SK-N-SH treated with all-trans-retinoic acid at 6 μM for 48 hours (cell line): ENCODE results near the gene SLC13A1.

ENCODE experiments used
- ATAC-seq: fragments of 200-7000 bp; cut with Tn5 transposase; 3 replicates; pipeline ENCODE4 v1.9.1; 2020; ENCODE audit warnings: mild to moderate bottlenecking, moderate library complexity
- ARNTL ChIP-seq: fragments of 450-650 bp; formaldehyde crosslinking; IDR thresholded peaks from 2 replicates; pipeline ENCODE4 v1.5.0; 2020; ENCODE audit warnings: low read depth, mild to moderate bottlenecking, moderate library complexity, borderline replicate concordance
- BACH2 ChIP-seq: fragments of 250-450 bp; sonication (Bioruptor Pico); IDR thresholded peaks from 2 replicates; pipeline ENCODE4 v1.9.0; 2021; ENCODE audit warnings: mild to moderate bottlenecking, borderline replicate concordance
- CREB5 ChIP-seq: fragments of 250-450 bp; sonication (Bioruptor Pico); IDR thresholded peaks from 2 replicates; pipeline ENCODE4 v1.5.1; 2020; ENCODE audit warnings: low read depth, mild to moderate bottlenecking, moderate library complexity
- CSDC2 ChIP-seq: fragments of 250-450 bp; sonication (Bioruptor Pico); IDR thresholded peaks from 2 replicates; pipeline ENCODE4 v1.5.0; 2020; ENCODE audit warnings: mild to moderate bottlenecking, moderate library complexity
- CSRNP3 ChIP-seq: fragments of 250-450 bp; sonication (Bioruptor Pico); IDR thresholded peaks from 2 replicates; pipeline ENCODE4 v1.5.1; 2021; ENCODE audit warnings: mild to moderate bottlenecking, moderate library complexity
- ESRRG ChIP-seq: fragments of 250-450 bp; sonication (Bioruptor Pico); IDR thresholded peaks from 2 replicates; pipeline ENCODE4 v1.6.1; 2021; ENCODE audit warnings: mild to moderate bottlenecking
- GLIS3 ChIP-seq: fragments of 250-450 bp; sonication (Bioruptor Pico); IDR thresholded peaks from 2 replicates; pipeline ENCODE4 v1.5.0; 2020; ENCODE audit warnings: mild to moderate bottlenecking, moderate library complexity
- OSR1 ChIP-seq: fragments of 250-450 bp; sonication (Bioruptor Pico); IDR thresholded peaks from 2 replicates; pipeline ENCODE4 v1.8.0; 2022; ENCODE audit warnings: moderate library complexity, mild to moderate bottlenecking, inconsistent platforms
- POU6F1 ChIP-seq: fragments of 250-450 bp; sonication (Bioruptor Pico); IDR thresholded peaks from 2 replicates; pipeline ENCODE4 v1.8.0; 2021; ENCODE audit warnings: low read depth, mild to moderate bottlenecking, moderate library complexity, borderline replicate concordance
- RARB ChIP-seq: fragments of 250-450 bp; sonication (Bioruptor Pico); IDR thresholded peaks from 2 replicates; pipeline ENCODE4 v1.8.0; 2021; ENCODE audit warnings: mild to moderate bottlenecking, moderate library complexity
- SNAI2 ChIP-seq: fragments of 250-450 bp; sonication (Bioruptor Pico); IDR thresholded peaks from 2 replicates; pipeline ENCODE4 v1.5.0; 2020; ENCODE audit warnings: mild to moderate bottlenecking, moderate library complexity
- TCF4 ChIP-seq: fragments of 250-450 bp; sonication (Bioruptor Pico); IDR thresholded peaks from 2 replicates; pipeline ENCODE4 v1.8.0; 2021; ENCODE audit warnings: mild to moderate bottlenecking, moderate library complexity, borderline replicate concordance
- ZC3H10 ChIP-seq: fragments of 250-450 bp; sonication (Bioruptor Pico); IDR thresholded peaks from 2 replicates; pipeline ENCODE4 v1.5.1; 2021; ENCODE audit warnings: mild to moderate bottlenecking, moderate library complexity
- ZFP3 ChIP-seq: fragments of 250-450 bp; sonication (Bioruptor Pico); IDR thresholded peaks from 2 replicates; pipeline ENCODE4 v1.5.0; 2020; ENCODE audit warnings: mild to moderate bottlenecking, moderate library complexity
- ZFP30 ChIP-seq: fragments of 450-650 bp; formaldehyde crosslinking; IDR thresholded peaks from 2 replicates; pipeline ENCODE4 v1.5.0; 2022; ENCODE audit warnings: mild to moderate bottlenecking, moderate library complexity
- ZNF565 ChIP-seq: fragments of 450-650 bp; formaldehyde crosslinking; conservative IDR thresholded peaks from 2 replicates; pipeline ENCODE4 v1.5.0; 2020; ENCODE audit warnings: low read depth, mild to moderate bottlenecking, moderate library complexity
- ZNF70 ChIP-seq: fragments of 450-650 bp; formaldehyde crosslinking; IDR thresholded peaks from 2 replicates; pipeline ENCODE4 v1.5.0; 2020; ENCODE audit warnings: mild to moderate bottlenecking, moderate library complexity
- ZNF8 ChIP-seq: fragments of 450-650 bp; formaldehyde crosslinking; IDR thresholded peaks from 2 replicates; pipeline ENCODE4 v1.5.0; 2020; ENCODE audit warnings: mild to moderate bottlenecking, moderate library complexity
- TF ChIP-seq, protein P1 (sequence below): fragments of 250-450 bp; sonication (Bioruptor Pico); IDR thresholded peaks from 2 replicates; pipeline ENCODE4 v1.8.0; 2020; ENCODE audit warnings: mild to moderate bottlenecking, moderate library complexity, borderline replicate concordance
- TF ChIP-seq, protein P2 (sequence below): fragments of 250-450 bp; sonication (Bioruptor Pico); IDR thresholded peaks from 2 replicates; pipeline ENCODE4 v1.5.0; 2020; ENCODE audit warnings: mild to moderate bottlenecking, moderate library complexity

The SLC13A1 gene

DNA sequence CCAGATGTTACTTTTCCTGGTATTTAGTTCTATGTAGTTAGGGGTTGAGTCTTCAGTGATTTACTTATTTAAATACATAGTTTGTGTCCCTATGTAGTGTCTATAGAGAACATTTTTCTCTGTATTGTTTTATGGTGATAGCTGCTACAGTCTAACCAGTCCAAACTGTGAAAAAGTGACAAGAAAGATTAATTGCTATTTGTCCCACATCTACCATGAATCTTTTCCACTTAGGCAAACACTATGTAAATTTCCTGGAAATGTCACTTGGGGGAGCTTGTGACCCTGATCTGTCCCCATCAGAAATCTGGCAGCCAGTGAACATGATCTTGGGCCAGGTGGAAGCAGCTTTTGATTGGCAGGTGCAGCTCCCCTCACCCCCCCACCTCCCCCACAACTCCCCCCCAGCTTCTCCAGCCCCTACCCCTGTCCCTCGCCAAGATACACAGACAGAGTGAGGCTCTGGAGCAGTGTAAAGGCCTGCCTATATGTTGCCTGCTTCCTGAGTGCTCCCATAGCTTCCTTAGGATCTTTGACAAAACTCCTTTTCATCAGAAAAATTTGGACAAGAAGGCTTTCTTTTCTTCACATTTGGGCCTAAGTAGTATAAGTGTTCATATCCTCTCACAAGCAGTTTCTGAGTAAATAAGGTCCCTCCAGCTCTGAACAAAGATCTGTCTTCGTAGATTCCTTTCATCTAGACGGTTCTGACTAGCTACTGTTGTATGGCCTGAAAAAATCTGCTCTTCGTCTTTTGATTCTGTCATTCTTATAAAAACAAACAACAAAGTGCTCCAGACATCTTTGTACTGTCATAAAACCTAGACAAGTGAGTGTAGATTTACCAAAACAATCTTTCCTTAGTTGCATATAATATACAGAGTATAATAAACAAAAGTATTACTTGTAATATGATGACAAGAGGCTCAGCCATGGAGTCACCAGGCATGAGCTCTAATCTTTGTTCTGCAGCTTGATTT lies 31.5 kb upstream of the SLC13A1 start:
- TF ChIP-seq TCF4 (no peak), SNAI2 (no peak), CSRNP3 (CRISPR knock-in tag) (no peak), BACH2 (no peak), OSR1 (CRISPR knock-in tag) (no peak)
- TF ChIP-seq, protein P1, sequence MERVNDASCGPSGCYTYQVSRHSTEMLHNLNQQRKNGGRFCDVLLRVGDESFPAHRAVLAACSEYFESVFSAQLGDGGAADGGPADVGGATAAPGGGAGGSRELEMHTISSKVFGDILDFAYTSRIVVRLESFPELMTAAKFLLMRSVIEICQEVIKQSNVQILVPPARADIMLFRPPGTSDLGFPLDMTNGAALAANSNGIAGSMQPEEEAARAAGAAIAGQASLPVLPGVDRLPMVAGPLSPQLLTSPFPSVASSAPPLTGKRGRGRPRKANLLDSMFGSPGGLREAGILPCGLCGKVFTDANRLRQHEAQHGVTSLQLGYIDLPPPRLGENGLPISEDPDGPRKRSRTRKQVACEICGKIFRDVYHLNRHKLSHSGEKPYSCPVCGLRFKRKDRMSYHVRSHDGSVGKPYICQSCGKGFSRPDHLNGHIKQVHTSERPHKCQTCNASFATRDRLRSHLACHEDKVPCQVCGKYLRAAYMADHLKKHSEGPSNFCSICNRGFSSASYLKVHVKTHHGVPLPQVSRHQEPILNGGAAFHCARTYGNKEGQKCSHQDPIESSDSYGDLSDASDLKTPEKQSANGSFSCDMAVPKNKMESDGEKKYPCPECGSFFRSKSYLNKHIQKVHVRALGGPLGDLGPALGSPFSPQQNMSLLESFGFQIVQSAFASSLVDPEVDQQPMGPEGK (CRISPR knock-in tag) = no peak
- ATAC-seq = no peak

DNA sequence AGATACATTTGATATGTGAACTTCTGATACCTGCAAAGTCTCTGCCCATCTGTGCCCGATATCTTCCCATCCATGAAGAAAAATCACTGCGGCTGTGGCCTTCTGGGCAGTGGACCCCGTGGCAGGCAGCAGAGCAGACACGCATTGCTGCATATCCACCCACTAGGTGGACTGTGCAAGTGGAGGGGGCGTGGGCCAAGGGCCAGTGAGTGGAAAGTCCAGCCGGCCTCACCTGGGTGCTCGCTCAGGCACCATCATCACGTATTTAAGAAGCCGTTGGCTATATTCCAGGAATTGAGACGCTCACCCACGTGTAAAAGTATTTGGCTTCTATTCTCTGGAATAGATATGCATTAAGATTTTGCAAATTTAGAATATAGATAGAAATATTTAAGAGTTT lies 30.8 kb upstream of the SLC13A1 start:
- TF ChIP-seq BACH2 (no peak), POU6F1 (CRISPR knock-in tag) (no peak), CREB5 (no peak), ZFP30 (CRISPR knock-in tag) (no peak), ZNF70 (no peak)
- ATAC-seq = no peak

- no peak for TF ChIP-seq BACH2
- TF ChIP-seq, protein P2, sequence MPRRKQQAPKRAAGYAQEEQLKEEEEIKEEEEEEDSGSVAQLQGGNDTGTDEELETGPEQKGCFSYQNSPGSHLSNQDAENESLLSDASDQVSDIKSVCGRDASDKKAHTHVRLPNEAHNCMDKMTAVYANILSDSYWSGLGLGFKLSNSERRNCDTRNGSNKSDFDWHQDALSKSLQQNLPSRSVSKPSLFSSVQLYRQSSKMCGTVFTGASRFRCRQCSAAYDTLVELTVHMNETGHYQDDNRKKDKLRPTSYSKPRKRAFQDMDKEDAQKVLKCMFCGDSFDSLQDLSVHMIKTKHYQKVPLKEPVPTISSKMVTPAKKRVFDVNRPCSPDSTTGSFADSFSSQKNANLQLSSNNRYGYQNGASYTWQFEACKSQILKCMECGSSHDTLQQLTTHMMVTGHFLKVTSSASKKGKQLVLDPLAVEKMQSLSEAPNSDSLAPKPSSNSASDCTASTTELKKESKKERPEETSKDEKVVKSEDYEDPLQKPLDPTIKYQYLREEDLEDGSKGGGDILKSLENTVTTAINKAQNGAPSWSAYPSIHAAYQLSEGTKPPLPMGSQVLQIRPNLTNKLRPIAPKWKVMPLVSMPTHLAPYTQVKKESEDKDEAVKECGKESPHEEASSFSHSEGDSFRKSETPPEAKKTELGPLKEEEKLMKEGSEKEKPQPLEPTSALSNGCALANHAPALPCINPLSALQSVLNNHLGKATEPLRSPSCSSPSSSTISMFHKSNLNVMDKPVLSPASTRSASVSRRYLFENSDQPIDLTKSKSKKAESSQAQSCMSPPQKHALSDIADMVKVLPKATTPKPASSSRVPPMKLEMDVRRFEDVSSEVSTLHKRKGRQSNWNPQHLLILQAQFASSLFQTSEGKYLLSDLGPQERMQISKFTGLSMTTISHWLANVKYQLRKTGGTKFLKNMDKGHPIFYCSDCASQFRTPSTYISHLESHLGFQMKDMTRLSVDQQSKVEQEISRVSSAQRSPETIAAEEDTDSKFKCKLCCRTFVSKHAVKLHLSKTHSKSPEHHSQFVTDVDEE = no peak
- ATAC-seq = no peak
Measured at GRCh38 chr7:123230147-123230546, 30.4 kb upstream of the SLC13A1 start.

DNA sequence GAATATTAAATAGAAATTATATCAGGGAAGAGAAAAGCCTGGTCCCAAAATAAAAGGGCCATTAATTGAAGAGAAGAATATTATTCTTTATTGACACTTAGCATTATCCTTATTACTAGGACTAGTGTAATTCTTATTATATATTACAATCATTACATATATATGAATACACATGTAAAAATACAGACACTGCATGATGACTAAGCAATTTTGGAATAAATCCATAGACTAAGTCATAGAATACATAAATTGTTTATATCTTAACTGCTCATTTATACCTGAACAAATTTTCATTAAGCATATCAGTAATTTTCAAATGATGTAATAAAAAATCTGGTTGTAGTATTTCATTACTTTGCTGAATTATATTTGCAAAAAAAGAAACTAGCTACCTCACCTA lies 29.7 kb upstream of the SLC13A1 start:
- no peak for ATAC-seq
- TF ChIP-seq ARNTL (no peak), RARB (CRISPR knock-in tag) (no peak), TCF4 (no peak), ZC3H10 (CRISPR knock-in tag) (no peak), ZNF70 (no peak), CSDC2 (CRISPR knock-in tag) (no peak), CREB5 (no peak), ZFP3 (CRISPR knock-in tag) (no peak), SNAI2 (no peak), ZNF565 (CRISPR knock-in tag) (no peak), ZNF8 (CRISPR knock-in tag) (no peak), ESRRG (CRISPR knock-in tag) (no peak), CSRNP3 (CRISPR knock-in tag) (no peak), OSR1 (CRISPR knock-in tag) (no peak), GLIS3 (CRISPR knock-in tag) (no peak)
- TF ChIP-seq, protein P2 = no peak
